HCT116 (cell line): ENCODE measurements around the gene PAX1. TPM values are rescaled to one million over a fixed set of nuclear protein-coding genes. Genes with fewer than 3 reads are reported as not detected.

Source experiments
- ATAC-seq: fragments of 200-7000 bp; cut with Tn5 transposase; 2 replicates; pipeline ENCODE4 v1.9.1; 2020; ENCODE audit warnings: mild to moderate bottlenecking, moderate library complexity
- BruUV-seq: library from RNA; stranded (reverse); fragments of 400-500 nt; replicated peaks from 2 replicates; lab custom pipeline; 2021; lab: Mats Ljungman, UMichigan
- CTCF ChIA-PET: fragments of 300-600 bp; sonication (Branson Sonifier 250); formaldehyde crosslinking; loops from one replicate; lab custom pipeline; 2021; ENCODE audit warnings: antibody characterized with exemption; lab: Charles Lee
- POLR2A ChIA-PET: fragments of 300-600, 350-600 bp; sonication (Branson Sonifier 250); formaldehyde crosslinking; loops from one replicate; lab custom pipeline; 2021; ENCODE audit warnings: antibody characterized with exemption; lab: Charles Lee
- RAD21 ChIA-PET, 2 experiments: fragments of 300-600 bp; sonication (Branson Sonifier 250); formaldehyde crosslinking; loops; one replicate each; lab custom pipeline; 2023; ENCODE audit warnings: low total read pairs in 2 of 2; ENCODE audit not compliant: uncharacterized antibody in 2 of 2, unreplicated experiment in 2 of 2, low non-redundant PET in 1 of 2; lab: Charles Lee
- DNase-seq: peaks from one replicate; pipeline ENCODE4 v3.0.0-alpha.2; 2010; ENCODE audit warnings: low read depth, low spot score
- H2AFZ ChIP-seq: fragments of 200-600 bp; shearing (Covaris generic), sonication (generic); 2 replicates; pipeline ENCODE4 v1.6.1; 2017; ENCODE audit warnings: low read depth, mixed run types, mixed read lengths, antibody characterized with exemption, low read length; ENCODE audit not compliant: poor library complexity, severe bottlenecking
- H3K27ac ChIP-seq: 2 replicates; pipeline ENCODE4 v1.5.1; 2012; ENCODE audit warnings: low read depth, low read length
- H3K27me3 ChIP-seq: fragments of 200-600 bp; sonication (generic); 2 replicates; pipeline ENCODE4 v1.6.1; 2016; ENCODE audit warnings: mixed run types, low read length, mixed read lengths; ENCODE audit not compliant: insufficient read depth
- H3K36me3 ChIP-seq, 2 experiments: fragments of 200-500 bp in 1 of 2; fragments of 200-600 bp in 1 of 2; sonication (Bioruptor generic) in 1 of 2; sonication (generic) in 1 of 2; 2 replicates each; pipeline versions ENCODE4 v1.5.1 to v1.6.1; 2014 to 2016; ENCODE audit warnings: low read length in 2 of 2, inconsistent platforms in 1 of 2, mixed read lengths in 1 of 2, mixed run types in 1 of 2; ENCODE audit not compliant: insufficient read depth in 2 of 2, control insufficient read depth in 1 of 2
- H3K4me1 ChIP-seq, 2 experiments: fragments of 200-600 bp in 1 of 2; sonication (generic) in 1 of 2; 2 replicates each; pipeline versions ENCODE4 v1.5.1 to v1.6.1; 2012 to 2017; ENCODE audit warnings: low read length in 2 of 2, inconsistent platforms in 1 of 2, mild to moderate bottlenecking in 1 of 2, mixed read lengths in 1 of 2, mixed run types in 1 of 2, moderate library complexity in 1 of 2; ENCODE audit not compliant: insufficient read depth in 2 of 2, control insufficient read depth in 1 of 2
- H3K4me2 ChIP-seq: fragments of 200-600 bp; sonication (generic); 2 replicates; pipeline ENCODE4 v1.6.1; 2017; ENCODE audit warnings: mixed run types, low read length, mixed read lengths
- H3K4me3 ChIP-seq, 2 experiments: fragments of 200-600 bp in 1 of 2; sonication (generic) in 1 of 2; replicated peaks in 1 of 2; 2 replicates each; pipeline ENCODE4 v1.5.1; 2011 to 2016; ENCODE audit warnings: low read length in 2 of 2, control low read depth in 1 of 2, low read depth in 1 of 2, mild to moderate bottlenecking in 1 of 2, mixed read lengths in 1 of 2, mixed run types in 1 of 2
- H3K79me2 ChIP-seq: fragments of 200-600 bp; sonication (generic); 2 replicates; pipeline ENCODE4 v1.6.1; 2017; ENCODE audit warnings: mild to moderate bottlenecking, mixed run types, low read length, moderate library complexity, mixed read lengths; ENCODE audit not compliant: insufficient read depth
- H3K9ac ChIP-seq: fragments of 200-600 bp; sonication (generic); 2 replicates; pipeline ENCODE4 v1.6.1; 2016; ENCODE audit warnings: low read length, mixed read lengths
- H3K9me2 ChIP-seq: fragments of 200-600 bp; sonication (generic), shearing (Covaris generic); 2 replicates; pipeline ENCODE4 v1.6.1; 2017; ENCODE audit warnings: mixed run types, mild to moderate bottlenecking, moderate library complexity; ENCODE audit not compliant: insufficient read depth
- H3K9me3 ChIP-seq, 2 experiments: fragments of 200-500 bp in 1 of 2; fragments of 200-600 bp in 1 of 2; sonication (Bioruptor generic) in 1 of 2; sonication (generic) in 1 of 2; 2 replicates each; pipeline ENCODE4 v1.6.1; 2014 to 2017; ENCODE audit warnings: low read length in 2 of 2, mixed read lengths in 2 of 2, inconsistent platforms in 1 of 2, low read depth in 1 of 2, mild to moderate bottlenecking in 1 of 2, mixed run types in 1 of 2, moderate library complexity in 1 of 2; ENCODE audit not compliant: control insufficient read depth in 1 of 2, insufficient read depth in 1 of 2
- H4K20me1 ChIP-seq: fragments of 200-600 bp; sonication (generic), shearing (Covaris generic); 2 replicates; pipeline ENCODE4 v1.6.1; 2017; ENCODE audit warnings: mixed run types, mild to moderate bottlenecking, moderate library complexity; ENCODE audit not compliant: insufficient read depth
- CBX3 ChIP-seq: IDR thresholded peaks from 2 replicates; pipeline ENCODE4 v1.6.1; 2012; ENCODE audit warnings: low read depth
- CEBPB ChIP-seq: IDR thresholded peaks from 2 replicates; pipeline ENCODE4 v1.6.1; 2012; ENCODE audit warnings: low read depth
- EGR1 ChIP-seq: IDR thresholded peaks from 2 replicates; pipeline ENCODE4 v1.6.1; 2012; ENCODE audit warnings: low read depth
- EZH2 ChIP-seq: fragments of 200-600 bp; sonication (generic); IDR thresholded peaks from 2 replicates; pipeline ENCODE4 v1.6.1; 2017; ENCODE audit warnings: antibody characterized with exemption, mixed run types
- FOSL1 ChIP-seq: IDR thresholded peaks from 2 replicates; pipeline ENCODE4 v1.6.1; 2012; ENCODE audit warnings: low read depth
- JUND ChIP-seq: IDR thresholded peaks from 2 replicates; pipeline ENCODE4 v1.6.1; 2012
- ZNF274 ChIP-seq: fragments of 200-500 bp; sonication (Bioruptor generic); IDR thresholded peaks from 2 replicates; pipeline ENCODE4 v1.6.1; 2014; ENCODE audit warnings: mild to moderate bottlenecking, low read depth, low read length, inconsistent platforms
- intact Hi-C: fragments of 100-400 bp; cut with micrococcal nuclease; formaldehyde crosslinking; loops from 2 replicates; pipeline ENCODE4 v1.10.0; 2022
- total RNA-seq: library from RNA; stranded (reverse); gene quantifications from one replicate; pipeline ENCODE4 v1.2.1, GENCODE V29; 2021; ENCODE audit not compliant: unreplicated experiment
- TF ChIP-seq, protein P1 (sequence below): IDR thresholded peaks from 2 replicates; pipeline ENCODE4 v1.6.1; 2012
- TF ChIP-seq, protein P2 (sequence below), 3 experiments: fragments of 200-600 bp in 1 of 3; sonication (generic) in 1 of 3; IDR thresholded peaks in 2 of 3; conservative IDR thresholded peaks in 1 of 3; 2 replicates each; pipeline ENCODE4 v1.5.1; 2012 to 2017; ENCODE audit warnings: low read depth in 2 of 3, low read length in 2 of 3, antibody characterized with exemption in 1 of 3, borderline replicate concordance in 1 of 3, control low read depth in 1 of 3, mild to moderate bottlenecking in 1 of 3, mixed read lengths in 1 of 3, mixed run types in 1 of 3, moderate library complexity in 1 of 3; ENCODE audit not compliant: insufficient read depth in 1 of 3
- TF ChIP-seq, protein P3 (sequence below): IDR thresholded peaks from 2 replicates; pipeline ENCODE4 v1.6.1; 2012; ENCODE audit warnings: low read depth

The PAX1 gene
- total RNA-seq, 1 experiment from 2014 or later, result not detected

DNA sequence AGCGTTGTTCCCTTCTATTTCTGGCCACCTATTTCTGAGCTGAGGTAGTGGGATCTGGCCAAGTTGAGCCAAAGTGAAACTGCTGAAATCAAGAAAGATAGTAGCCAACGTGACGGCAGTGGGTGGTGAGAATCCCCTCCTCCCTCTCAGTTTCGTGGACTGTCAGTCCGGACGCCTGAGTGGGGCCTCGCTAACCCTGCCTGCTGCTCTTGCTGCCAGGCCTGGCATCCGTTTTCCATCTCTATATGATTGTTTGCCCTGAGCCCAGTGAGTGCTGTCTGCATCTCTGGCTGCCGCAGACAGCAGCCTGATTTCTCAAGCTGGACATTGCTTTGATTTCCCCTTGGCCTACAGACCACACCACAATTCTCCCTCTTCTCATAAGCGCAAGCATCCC, 23.5 kb upstream of the PAX1 start:
- Histone ChIP-seq H3K9me3 (no peaks in the 10 kb centered on the region), H3K4me3 (no peak overlapping the region), H3K4me2 (no peak overlapping the region), H3K9ac (no peak overlapping the region), H3K9me2 (no peaks in the 10 kb centered on the region), H3K27ac (no peak overlapping the region), H4K20me1 (no peaks in the 10 kb centered on the region), H3K79me2 (no peaks in the 10 kb centered on the region), H3K27me3 (no peaks in the 10 kb centered on the region), H2AFZ (no peak overlapping the region), H3K36me3 (no peaks in the 10 kb centered on the region), H3K4me1 (no peaks in the 10 kb centered on the region)
- ATAC-seq, result no peak
- TF ChIP-seq CEBPB, result no peak
- no peak for TF ChIP-seq ZNF274
- TF ChIP-seq EZH2, result no peak
- no peak for TF ChIP-seq JUND
- TF ChIP-seq, protein P1, sequence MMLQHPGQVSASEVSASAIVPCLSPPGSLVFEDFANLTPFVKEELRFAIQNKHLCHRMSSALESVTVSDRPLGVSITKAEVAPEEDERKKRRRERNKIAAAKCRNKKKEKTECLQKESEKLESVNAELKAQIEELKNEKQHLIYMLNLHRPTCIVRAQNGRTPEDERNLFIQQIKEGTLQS, result no peak
- TF ChIP-seq FOSL1, result no peak
- TF ChIP-seq, protein P2, sequence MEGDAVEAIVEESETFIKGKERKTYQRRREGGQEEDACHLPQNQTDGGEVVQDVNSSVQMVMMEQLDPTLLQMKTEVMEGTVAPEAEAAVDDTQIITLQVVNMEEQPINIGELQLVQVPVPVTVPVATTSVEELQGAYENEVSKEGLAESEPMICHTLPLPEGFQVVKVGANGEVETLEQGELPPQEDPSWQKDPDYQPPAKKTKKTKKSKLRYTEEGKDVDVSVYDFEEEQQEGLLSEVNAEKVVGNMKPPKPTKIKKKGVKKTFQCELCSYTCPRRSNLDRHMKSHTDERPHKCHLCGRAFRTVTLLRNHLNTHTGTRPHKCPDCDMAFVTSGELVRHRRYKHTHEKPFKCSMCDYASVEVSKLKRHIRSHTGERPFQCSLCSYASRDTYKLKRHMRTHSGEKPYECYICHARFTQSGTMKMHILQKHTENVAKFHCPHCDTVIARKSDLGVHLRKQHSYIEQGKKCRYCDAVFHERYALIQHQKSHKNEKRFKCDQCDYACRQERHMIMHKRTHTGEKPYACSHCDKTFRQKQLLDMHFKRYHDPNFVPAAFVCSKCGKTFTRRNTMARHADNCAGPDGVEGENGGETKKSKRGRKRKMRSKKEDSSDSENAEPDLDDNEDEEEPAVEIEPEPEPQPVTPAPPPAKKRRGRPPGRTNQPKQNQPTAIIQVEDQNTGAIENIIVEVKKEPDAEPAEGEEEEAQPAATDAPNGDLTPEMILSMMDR (IDR thresholded peaks at IDR 0.05 in 2 of 3, conservative IDR thresholded peaks at IDR 0.05 in 1 of 3; ENCODE audit: borderline replicate concordance in 1 of 3, insufficient read depth in 1 of 3, low read depth in 2 of 3, low read length in 2 of 3), result no peak
- no peak for TF ChIP-seq CBX3
- TF ChIP-seq, protein P3, sequence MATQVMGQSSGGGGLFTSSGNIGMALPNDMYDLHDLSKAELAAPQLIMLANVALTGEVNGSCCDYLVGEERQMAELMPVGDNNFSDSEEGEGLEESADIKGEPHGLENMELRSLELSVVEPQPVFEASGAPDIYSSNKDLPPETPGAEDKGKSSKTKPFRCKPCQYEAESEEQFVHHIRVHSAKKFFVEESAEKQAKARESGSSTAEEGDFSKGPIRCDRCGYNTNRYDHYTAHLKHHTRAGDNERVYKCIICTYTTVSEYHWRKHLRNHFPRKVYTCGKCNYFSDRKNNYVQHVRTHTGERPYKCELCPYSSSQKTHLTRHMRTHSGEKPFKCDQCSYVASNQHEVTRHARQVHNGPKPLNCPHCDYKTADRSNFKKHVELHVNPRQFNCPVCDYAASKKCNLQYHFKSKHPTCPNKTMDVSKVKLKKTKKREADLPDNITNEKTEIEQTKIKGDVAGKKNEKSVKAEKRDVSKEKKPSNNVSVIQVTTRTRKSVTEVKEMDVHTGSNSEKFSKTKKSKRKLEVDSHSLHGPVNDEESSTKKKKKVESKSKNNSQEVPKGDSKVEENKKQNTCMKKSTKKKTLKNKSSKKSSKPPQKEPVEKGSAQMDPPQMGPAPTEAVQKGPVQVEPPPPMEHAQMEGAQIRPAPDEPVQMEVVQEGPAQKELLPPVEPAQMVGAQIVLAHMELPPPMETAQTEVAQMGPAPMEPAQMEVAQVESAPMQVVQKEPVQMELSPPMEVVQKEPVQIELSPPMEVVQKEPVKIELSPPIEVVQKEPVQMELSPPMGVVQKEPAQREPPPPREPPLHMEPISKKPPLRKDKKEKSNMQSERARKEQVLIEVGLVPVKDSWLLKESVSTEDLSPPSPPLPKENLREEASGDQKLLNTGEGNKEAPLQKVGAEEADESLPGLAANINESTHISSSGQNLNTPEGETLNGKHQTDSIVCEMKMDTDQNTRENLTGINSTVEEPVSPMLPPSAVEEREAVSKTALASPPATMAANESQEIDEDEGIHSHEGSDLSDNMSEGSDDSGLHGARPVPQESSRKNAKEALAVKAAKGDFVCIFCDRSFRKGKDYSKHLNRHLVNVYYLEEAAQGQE, result no peak
- no peak for TF ChIP-seq EGR1
- ChIA-PET POLR2A (no interaction called here), CTCF (no interaction called here), RAD21 (no interaction called here)
- no TSS peak for BruUV-seq
- no peak for DNase-seq
- intact Hi-C loops, result no loop called here
